MM.1S (cell line): ENCODE measurements around the gene TSPEAR.

Source experiments
- DNase-seq: peaks from one replicate; pipeline ENCODE4 v3.0.0-alpha.2; 2015
- H2AFZ ChIP-seq: fragments of 300-600 bp; sonication (generic); 2 replicates; pipeline ENCODE4 v1.6.0; 2016; ENCODE audit warnings: antibody characterized with exemption, low read length
- H3F3A ChIP-seq: fragments of 300-600 bp; sonication (generic); 2 replicates; pipeline ENCODE4 v1.6.1; 2016; ENCODE audit warnings: mild to moderate bottlenecking, antibody characterized with exemption, low read length, moderate library complexity, mixed read lengths; ENCODE audit not compliant: insufficient read depth
- H3K27ac ChIP-seq: fragments of 300-600 bp; sonication (generic); 2 replicates; pipeline ENCODE4 v1.5.1; 2016; ENCODE audit warnings: mild to moderate bottlenecking, low read length
- H3K27me3 ChIP-seq: fragments of 300-600 bp; sonication (generic); replicated peaks from 2 replicates; pipeline ENCODE4 v1.6.0; 2016; ENCODE audit warnings: low read length; ENCODE audit not compliant: insufficient read depth
- H3K36me3 ChIP-seq: fragments of 300-600 bp; sonication (generic); replicated peaks from 2 replicates; pipeline ENCODE4 v1.6.1; 2016; ENCODE audit warnings: mild to moderate bottlenecking, low read length, mixed read lengths; ENCODE audit not compliant: insufficient read depth
- H3K4me1 ChIP-seq: fragments of 300-600 bp; sonication (generic); 2 replicates; pipeline ENCODE4 v1.6.1; 2016; ENCODE audit warnings: low read length, mixed read lengths
- H3K4me2 ChIP-seq: fragments of 300-600 bp; sonication (generic); 2 replicates; pipeline ENCODE4 v1.6.0; 2016; ENCODE audit warnings: low read depth, low read length
- H3K4me3 ChIP-seq: fragments of 300-600 bp; sonication (generic); 2 replicates; pipeline ENCODE4 v1.5.1; 2016; ENCODE audit warnings: low read length, mixed read lengths
- H3K79me2 ChIP-seq: fragments of 300-600 bp; sonication (generic); 2 replicates; pipeline ENCODE4 v1.6.1; 2016; ENCODE audit warnings: mixed run types, low read length, mixed read lengths
- H3K9ac ChIP-seq: fragments of 300-600 bp; sonication (generic); 2 replicates; pipeline ENCODE4 v1.6.1; 2016; ENCODE audit warnings: low read length, mixed read lengths
- H3K9me2 ChIP-seq: fragments of 300-600 bp; sonication (generic); replicated peaks from 2 replicates; pipeline ENCODE4 v1.6.1; 2016; ENCODE audit warnings: mild to moderate bottlenecking, low read length, mixed read lengths; ENCODE audit not compliant: insufficient read depth
- H3K9me3 ChIP-seq: fragments of 300-600 bp; sonication (generic); replicated peaks from 2 replicates; pipeline ENCODE4 v1.6.1; 2016; ENCODE audit warnings: mild to moderate bottlenecking, low read length, mixed read lengths; ENCODE audit not compliant: insufficient read depth
- H4K20me1 ChIP-seq: fragments of 300-600 bp; sonication (generic); 2 replicates; pipeline ENCODE4 v1.6.1; 2016; ENCODE audit warnings: mild to moderate bottlenecking, low read length, moderate library complexity, mixed read lengths; ENCODE audit not compliant: insufficient read depth
- CTCF ChIP-seq: fragments of 300-600 bp; sonication (generic); IDR thresholded peaks from 2 replicates; pipeline ENCODE4 v1.5.1; 2016; ENCODE audit warnings: antibody characterized with exemption, low read length, mixed read lengths
- EZH2 ChIP-seq: fragments of 300-600 bp; sonication (generic); optimal IDR thresholded peaks from 2 replicates; pipeline ENCODE3; 2017; ENCODE audit warnings: low read depth, mild to moderate bottlenecking, antibody characterized with exemption, low read length, mixed read lengths
- EZH2phosphoT487 ChIP-seq: fragments of 300-600 bp; sonication (generic); IDR thresholded peaks from 2 replicates; pipeline ENCODE4 v1.6.1; 2018; ENCODE audit warnings: antibody characterized with exemption, low read length

Gene TSPEAR

GRCh38 chr21:44709426-44710293 is 1.7 kb downstream of the TSPEAR start:
- Histone ChIP-seq H4K20me1 (no peaks in the 10 kb centered on the region), H3K9me3 (no peaks in the 10 kb centered on the region), H3F3A (no peaks in the 10 kb centered on the region), H3K27me3 (peaks cover 89% of the 10 kb centered on the region), H3K9me2 (no peaks in the 10 kb centered on the region), H3K4me2 (no peak overlapping the region), H3K27ac (no peak overlapping the region), H3K79me2 (no peaks in the 10 kb centered on the region), H3K4me3 (no peak overlapping the region), H3K4me1 (no peaks in the 10 kb centered on the region), H3K36me3 (no peaks in the 10 kb centered on the region), H2AFZ (no peak overlapping the region), H3K9ac (no peak overlapping the region)
- no peak for DNase-seq
- no peak for TF ChIP-seq CTCF
- no peak for TF ChIP-seq EZH2phosphoT487
- no peak for TF ChIP-seq EZH2

- Histone ChIP-seq H2AFZ (no peak overlapping the region), H3K4me1 (no peaks in the 10 kb centered on the region), H3K27ac (no peak overlapping the region), H3K9me2 (no peaks in the 10 kb centered on the region), H3K4me3 (no peak overlapping the region), H3K79me2 (no peaks in the 10 kb centered on the region), H3K36me3 (no peaks in the 10 kb centered on the region), H3K9ac (no peak overlapping the region), H3F3A (no peaks in the 10 kb centered on the region), H4K20me1 (no peaks in the 10 kb centered on the region), H3K9me3 (no peaks in the 10 kb centered on the region), H3K27me3 (peaks cover 90% of the 10 kb centered on the region), H3K4me2 (no peak overlapping the region)
- no peak for DNase-seq
- no peak for TF ChIP-seq EZH2
- TF ChIP-seq EZH2phosphoT487, result no peak
Observed at GRCh38 chr21:44708866-44709425, 2.4 kb downstream of the TSPEAR start.

- no peak overlapping the region for H2AFZ ChIP-seq
- no peak for TF ChIP-seq EZH2
- TF ChIP-seq EZH2phosphoT487, result no peak
- no peak for TF ChIP-seq CTCF
- no peak overlapping the region for H3K4me3 ChIP-seq
- no peaks in the 10 kb centered on the region for H4K20me1 ChIP-seq
- H3K9me3 ChIP-seq, result no peaks in the 10 kb centered on the region
- no peaks in the 10 kb centered on the region for H3K9me2 ChIP-seq
- no peak overlapping the region for H3K9ac ChIP-seq
- no peak overlapping the region for H3K27ac ChIP-seq
- H3K4me1 ChIP-seq, result no peaks in the 10 kb centered on the region
- H3K79me2 ChIP-seq, result no peaks in the 10 kb centered on the region
- no peak for DNase-seq
- H3K4me2 ChIP-seq, result no peak overlapping the region
- no peaks in the 10 kb centered on the region for H3K36me3 ChIP-seq
- H3F3A ChIP-seq, result no peaks in the 10 kb centered on the region
- peaks cover 90% of the 10 kb centered on the region for H3K27me3 ChIP-seq
Observed at GRCh38 chr21:44708213-44708865, 3.0 kb downstream of the TSPEAR start.
